GM18526 (cell line): ENCODE measurements around the gene PAK6.

Experiments
- POLR2A ChIP-seq: IDR thresholded peaks from 3 replicates; pipeline ENCODE4 v1.6.1; 2011; ENCODE audit not compliant: insufficient read length; ENCODE audit errors: extremely low read depth

PAK6 gene

DNA sequence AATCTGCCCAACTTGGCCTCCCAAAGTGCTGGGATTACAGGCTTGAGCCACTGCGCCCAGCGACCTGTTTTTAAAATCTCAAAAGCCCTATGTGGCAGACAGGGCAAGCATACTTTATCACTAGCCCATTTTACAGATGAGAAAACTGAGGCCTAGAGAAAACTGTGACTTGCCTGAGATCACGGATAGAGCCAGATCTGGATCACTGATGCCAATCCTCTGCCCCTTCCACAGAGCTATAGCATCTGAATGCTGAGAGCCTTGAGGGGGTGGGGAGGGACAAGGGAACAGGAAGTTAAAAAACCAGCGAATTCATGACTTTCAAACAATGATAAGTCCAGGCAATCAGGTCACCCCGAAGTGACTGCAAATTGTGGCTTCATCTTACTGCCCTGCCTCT, 36.7 kb downstream of the PAK6 start:
- no peak for TF ChIP-seq POLR2A

DNA sequence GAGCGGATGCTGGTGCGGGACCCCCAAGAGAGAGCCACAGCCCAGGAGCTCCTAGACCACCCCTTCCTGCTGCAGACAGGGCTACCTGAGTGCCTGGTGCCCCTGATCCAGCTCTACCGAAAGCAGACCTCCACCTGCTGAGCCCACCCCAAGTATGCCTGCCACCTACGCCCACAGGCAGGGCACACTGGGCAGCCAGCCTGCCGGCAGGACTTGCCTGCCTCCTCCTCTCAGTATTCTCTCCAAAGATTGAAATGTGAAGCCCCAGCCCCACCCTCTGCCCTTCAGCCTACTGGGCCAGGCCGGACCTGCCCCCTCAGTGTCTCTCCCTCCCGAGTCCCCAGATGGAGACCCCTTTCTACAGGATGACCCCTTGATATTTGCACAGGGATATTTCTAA, 37.1 kb downstream of the PAK6 start:
- TF ChIP-seq POLR2A, result no peak

DNA sequence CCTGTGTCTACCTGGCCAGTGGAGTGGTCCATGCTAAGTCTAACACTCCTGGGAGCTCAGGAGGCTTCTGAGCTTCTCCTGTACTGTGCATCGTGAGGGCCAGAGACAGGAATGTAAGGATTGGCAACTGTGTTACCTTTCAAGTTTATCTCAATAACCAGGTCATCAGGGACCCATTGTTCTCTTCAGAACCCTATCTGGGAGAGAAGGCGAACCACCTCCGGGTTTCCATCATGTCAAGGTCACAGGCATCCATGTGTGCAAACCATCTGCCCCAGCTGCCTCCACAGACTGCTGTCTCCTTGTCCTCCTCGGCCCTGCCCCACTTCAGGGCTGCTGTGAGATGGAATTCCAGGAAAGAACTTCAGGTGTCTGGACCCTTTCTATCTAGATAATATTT, 38.1 kb downstream of the PAK6 start:
- no peak for TF ChIP-seq POLR2A

DNA sequence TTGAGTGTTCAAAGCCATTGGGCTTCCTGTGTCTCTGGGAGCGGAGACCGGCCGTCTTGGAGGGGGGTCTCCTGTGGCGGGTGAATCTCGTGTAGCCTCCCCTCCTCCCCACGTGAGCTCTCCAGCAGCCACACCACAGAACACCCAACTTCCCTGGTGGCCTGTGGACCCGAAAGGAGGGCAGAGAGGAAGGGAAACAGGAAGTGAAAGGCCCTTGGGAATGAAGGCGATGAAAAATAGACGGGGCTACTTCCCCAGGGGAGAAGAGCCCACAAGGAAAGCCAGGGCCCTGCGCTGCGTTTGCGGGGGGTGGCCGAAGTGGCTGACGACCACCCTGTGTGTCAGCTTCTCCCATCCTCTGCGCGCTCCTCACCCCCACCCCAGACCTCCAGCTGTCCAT, 38.6 kb downstream of the PAK6 start:
- TF ChIP-seq POLR2A, result no peak

DNA sequence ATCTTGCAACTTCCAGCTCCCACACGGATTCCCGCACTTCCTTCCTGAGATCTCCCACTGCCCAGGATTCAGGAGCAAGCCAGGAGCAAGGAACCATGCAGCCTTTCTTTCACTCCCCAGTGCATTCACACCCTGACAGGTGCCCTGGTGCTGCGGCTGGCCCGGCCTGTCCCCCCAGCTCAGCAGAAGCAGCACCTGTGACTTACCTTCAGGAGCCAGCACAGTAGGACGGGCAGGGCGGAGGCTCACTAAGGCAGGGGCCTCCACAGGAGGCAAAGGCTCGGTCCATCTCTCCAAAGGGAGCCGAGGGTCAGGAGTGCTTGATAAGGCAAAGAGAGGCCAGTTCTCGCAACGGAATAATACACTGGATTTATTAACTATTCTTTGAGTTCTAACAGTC, 39.2 kb downstream of the PAK6 start:
- no peak for TF ChIP-seq POLR2A

DNA sequence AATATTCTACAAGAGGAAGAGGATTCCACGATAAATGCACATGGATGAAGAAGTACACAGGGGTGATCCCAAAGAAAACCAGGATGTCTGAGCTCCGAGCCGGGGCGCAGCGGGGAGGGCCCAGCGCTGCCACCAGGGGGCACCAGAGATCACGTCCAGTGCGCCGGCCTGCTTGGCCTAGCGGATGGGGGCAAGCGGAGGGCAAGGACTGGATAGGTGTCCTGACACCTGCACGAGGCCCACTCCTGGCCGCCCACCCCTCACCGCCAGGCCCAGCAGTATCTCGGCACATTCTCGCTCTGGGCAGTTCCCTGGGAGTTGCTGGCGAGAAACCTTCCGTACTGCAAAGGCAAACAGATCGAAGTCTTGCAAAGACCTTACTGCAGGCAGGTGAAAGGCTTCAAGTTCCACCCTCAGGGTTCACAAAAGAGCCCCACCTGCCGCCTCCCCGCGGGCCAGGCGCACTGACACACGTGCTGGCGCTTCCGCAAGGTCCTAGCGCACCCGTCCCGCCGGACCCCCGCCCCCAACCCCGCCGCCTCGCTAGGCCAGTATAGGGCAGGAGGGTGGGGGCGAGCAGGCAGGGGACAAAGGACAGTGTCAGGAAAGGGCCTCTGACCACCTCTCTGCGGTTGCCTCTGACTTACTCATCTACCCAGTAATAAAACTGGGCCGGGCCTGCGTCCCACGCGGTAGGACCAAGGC, 40.7 kb downstream of the PAK6 start:
- TF ChIP-seq POLR2A, result no peak

DNA sequence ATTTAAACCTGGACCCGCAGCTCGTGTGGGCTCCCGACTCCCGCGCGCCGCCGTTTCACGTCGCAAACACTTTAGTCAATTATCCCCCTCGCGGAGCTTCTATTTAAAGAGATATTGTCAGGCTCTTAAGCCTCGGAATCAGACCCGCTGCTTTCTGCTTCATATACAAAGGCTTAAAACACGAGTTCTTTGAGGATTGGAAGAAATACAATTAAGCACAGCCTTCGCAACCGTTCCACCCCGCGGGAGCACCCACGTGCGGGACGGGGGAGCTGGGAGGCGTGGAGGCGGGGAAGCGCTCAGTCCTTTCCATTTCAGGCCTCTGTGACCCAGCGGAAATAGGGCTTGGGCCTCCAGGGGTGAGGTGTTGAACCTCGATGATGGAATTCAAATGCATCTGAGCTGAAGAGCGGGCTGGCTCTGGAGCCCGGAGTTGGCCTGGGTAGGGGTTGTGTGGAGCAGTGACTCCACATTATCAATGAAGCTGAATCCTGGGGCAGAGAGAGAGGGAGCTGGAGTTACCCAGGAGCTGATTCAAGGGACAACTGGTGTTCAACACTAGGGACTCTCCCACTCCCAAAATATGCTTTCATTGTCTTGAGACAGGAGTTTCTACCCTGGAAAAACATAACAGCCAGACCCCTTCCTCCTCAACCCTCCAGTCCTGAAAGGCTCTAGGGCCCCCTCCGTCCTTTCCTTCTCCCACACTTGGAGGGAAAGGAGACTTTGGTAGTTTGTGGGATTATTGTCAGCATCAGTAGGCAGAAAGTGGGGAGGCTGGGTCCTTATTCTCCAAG, 41.6 kb downstream of the PAK6 start:
- TF ChIP-seq POLR2A, result no peak

DNA sequence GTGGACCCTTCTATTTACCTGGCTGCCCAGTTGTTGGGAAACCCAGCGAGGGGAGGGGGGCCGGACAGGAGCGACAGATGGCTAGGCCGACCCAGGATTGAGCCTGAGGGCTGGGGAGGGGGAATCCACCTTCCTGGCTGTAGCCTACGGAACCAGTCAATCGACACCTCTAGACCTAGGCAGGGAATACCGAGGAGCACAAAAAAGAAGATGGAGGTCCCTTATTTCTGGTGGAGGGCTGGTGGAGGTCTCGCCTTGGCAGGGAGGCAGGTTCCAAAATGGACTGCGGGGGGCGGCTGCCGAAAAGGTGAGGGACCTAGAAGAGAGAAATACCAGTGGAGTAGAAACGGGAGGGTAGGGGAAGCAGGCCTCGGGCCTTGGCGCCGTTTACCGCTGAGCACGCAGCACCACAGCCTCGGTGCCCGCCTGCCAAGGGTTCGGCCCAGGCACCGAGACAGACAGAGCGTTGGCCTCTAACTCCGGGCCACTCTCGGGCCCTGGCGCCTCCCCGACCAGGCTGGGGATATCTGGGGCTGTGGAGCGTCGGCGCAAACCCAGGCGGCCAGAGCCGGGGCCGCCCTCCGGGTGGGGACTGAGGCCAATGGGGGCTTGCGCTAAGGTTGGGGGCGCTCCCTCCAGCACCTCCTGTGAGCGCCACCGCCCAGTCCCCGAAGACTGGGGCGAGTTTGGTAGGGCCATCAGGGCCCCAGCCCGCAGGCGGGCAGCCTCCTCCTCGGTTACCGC, 42.4 kb downstream of the PAK6 start:
- TF ChIP-seq POLR2A, result no peak

DNA sequence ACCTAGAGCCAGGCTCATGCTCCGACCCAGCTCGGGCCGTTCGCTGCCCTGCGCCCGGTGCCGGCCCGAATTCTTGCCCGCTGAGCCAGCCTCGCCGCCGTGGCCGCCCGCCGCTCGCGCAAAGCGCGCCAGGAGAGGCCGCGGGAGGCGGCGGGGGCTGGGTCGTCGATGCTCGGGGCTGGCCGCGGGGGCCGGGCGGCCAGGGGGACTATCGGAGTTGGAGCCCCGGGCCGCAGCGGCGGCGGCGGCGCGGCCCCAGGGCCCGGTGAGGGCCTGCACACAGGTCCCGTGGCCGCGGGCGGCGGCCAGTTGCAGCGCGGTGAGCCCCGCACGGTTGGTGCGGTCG, 42.9 kb downstream of the PAK6 start:
- TF ChIP-seq POLR2A, result no peak

DNA sequence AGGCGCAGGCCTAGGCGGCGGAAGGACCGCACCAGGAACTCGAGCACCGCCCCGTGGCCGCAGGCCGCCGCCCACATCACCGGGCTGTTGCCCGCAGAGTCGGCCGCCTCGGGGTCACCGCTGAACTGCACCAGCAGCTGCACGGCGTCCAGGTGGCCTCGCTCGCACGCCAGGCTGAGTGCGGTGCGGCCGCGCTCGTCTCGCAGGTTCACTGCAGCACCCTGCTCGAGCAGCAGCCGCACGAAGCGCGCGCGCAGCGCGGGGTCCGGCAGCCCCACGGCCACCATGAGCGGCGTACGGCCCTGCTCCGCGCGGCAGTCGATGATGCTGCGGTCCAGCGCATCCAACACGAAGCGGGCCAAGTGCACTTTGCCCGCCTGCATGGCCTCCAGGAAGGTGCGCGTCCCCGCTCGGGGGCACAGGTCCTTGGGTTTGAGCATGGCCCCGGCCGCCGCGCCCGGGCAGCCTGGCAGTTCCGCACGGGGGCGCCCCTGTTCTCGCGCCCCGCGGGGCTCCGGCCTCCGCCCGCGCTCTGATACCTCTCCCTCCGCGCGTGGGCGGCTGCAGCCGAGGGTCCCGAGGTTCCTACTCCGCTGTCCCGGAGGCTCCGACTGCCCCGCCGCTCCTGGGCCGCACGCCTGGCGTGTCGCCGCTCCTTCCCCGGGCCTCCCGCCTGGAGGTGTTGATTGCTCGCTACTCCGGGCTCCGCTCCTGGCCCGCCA, 43.4 kb downstream of the PAK6 start:
- TF ChIP-seq POLR2A, result no peak

DNA sequence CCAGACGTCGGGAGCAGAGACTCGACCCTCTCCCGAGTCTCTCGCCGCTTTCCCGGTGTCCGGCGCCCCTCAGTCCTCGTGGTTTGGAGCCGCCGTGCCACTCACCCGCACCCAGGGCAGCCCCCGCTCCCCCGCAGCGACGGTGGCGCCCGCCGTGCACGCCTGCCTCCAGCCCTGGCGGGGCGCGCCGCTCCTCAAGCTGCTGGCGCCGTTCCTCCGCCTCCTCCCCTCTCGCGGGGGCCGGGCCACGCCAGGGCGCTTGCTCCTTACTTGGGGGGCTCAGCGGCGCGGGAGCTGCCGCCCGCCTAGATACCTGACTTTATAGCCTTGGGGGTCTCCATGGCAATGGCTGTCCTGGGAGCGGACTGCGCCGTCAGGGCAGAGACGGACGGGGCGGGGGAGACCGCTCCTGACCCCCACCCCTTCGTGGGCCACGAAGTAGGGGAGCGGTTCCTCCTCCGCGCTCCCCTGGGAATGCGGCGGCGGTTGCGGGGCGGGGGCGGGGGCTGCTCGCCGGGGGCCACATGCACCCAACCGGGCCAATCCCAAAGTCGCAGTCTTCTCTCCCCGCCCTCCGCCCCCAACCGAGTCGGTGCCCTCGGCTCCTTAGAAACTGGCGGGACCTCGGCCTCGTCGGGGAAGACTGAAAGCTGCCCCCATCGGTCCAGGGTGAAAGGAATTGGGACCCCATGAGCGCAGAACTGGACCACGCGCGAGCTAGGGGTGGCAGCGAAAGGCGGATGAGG, 44.2 kb downstream of the PAK6 start, which contains the start of gene ANKRD63:
Gene ANKRD63 (minus strand): TSS at position 196 of the 746 bp plus-strand sequence. CDS start 478 bp downstream, outside the sequence.
- no peak for TF ChIP-seq POLR2A

DNA sequence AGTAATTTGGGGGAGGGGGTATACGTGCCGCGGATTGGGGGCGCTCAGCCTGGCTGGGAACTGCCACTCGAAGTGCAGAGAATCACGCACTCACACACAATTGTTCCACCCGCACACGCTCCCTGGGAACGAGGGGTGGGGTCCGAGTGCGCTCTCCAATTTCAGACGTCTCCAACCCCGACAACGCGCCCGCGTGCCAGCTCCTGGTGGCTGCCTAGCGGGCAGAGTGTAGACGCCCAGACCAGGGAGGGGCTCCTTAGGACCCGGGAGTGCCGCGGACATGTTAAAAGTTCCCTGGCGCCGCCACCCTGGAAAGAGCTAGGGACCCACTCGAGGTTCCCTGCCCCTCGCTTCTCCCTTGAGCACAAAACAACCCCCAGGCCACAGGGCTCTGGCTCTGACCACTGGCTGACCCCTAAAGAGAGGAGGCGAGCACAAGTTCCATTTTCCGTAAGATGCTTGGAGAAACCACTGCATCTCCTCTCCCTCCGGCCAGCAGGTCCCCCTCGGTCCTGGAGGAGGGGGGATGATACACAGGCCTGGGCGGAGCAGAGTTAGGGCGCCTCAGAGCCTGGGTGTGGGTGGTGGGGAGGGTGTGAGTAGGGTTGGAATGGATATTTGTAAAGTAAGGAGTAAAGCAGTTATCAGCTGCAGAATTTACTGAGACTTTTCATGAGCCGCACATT, 44.9 kb downstream of the PAK6 start:
- TF ChIP-seq POLR2A, result no peak

DNA sequence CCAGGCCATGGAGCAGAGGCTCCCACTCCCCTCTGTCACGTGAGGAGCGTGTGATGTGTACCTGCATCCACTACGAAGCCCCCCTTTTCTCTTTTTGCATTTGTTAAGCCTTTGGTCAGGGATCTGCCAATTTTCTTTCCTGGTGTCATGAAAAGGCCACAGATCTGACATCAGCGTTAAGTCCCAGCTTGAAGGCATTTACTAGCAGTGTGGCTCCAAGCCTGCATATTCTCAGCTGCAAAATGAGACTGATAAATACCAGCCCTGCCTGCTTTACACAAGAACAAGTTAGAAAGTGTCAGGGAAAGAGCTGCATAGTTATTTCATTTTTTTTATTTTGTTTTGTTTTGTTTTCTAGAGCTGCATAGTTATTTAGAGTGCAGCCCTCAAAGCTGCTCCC, 46.3 kb downstream of the PAK6 start:
- no peak for TF ChIP-seq POLR2A

DNA sequence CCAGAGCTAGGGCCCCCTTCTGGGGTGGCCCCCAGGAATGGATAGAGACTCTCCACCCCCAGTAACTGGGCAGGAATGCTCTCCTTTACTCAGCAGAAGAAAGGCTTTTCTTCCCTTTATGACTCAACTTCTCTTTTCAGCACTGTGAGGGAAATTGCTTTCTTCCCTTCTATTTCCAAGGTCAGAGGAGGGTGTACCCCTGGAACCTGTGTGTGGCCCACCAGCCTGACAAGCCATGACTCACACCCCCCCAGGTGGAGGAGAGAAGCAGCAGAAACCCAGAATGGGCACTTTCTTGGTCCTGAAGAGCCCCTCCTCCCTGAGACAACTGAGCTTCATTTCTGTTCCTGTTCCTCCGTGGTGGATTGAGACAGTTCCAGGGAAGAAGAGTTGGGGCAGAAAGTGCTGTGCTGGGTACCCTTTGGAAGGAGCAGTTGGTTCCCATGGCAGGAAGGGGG, 46.7 kb downstream of the PAK6 start:
- TF ChIP-seq POLR2A, result no peak
